Fibroblast of skin of right biceps (primary cell): ENCODE data around the gene GALNT18.

Experiments
- DNase-seq: peaks from one replicate; pipeline ENCODE4 v3.0.0-alpha.2; 2013

The GALNT18 gene

GRCh38 chr11:11253497-11253896 lies 368.3 kb downstream of the GALNT18 start:
- no peak for DNase-seq

DNA sequence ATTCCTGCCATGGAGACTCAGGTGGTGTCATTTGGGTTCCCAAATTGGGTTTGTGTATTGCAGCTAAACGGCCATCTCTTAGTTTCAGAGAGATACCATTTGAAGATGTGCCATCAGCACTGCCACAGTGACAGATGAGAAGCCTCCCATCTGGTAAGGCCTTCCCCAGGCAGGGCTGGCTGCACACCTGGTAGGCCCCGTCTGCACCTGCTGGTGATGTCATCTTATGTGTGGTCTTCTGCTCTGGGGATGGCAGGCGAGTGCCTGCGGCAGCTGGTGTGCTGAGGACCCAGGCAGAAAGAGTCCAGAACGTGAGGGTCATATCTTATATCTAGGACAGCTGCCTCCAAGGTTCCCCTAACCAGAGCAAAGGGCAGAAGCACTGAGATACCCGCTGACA lies 369.4 kb downstream of the GALNT18 start:
- no peak for DNase-seq

DNA sequence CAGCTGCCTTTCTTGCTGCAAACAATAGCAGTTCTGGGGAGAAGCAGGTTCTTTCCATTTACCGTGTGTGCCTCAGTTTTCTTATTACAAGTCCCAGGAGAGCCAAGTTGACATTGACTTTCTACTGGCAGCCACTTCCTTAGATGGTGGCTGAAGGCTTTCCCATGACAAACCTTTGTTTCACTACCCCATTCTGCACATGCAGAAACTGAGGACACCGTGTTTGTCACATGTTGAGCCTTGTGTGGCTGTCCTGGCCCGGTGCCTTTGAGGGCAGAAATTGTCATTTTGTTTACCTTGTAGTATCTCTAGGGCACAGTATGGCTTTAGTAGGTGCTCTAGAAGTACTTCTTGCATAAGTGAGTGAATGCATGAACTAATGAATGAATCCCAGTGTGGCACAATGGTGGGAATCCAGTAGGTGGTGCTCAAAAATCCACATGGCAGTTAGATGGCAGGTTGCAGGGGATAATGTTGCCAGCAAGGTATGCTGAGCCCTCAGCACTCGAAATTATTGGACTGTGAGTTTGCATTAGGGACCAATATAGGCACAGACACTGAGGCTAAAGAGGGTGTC lies 370.3 kb downstream of the GALNT18 start:
- no peak for DNase-seq

DNA sequence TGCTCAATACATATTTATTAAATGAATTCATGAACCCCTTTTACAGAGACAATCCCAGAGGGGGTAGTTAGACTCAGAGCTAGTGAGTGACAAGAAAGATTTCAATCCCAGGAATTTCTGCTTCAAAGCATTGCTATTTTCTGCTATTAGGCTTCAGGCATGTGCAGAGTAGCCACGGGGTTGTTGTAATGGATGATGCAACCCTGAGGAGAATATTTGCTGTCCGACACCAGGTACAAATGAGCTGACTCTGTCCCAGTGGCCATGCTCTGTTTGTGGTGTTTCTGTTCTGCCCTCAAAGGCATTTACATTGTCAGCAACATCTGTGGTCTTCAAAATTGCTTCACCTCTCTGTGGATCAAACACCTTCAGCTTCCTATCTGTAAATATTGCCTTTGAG lies 371.3 kb downstream of the GALNT18 start:
- peak; percentile 14 for DNase-seq

GRCh38 chr11:11247576-11247975 lies 374.2 kb downstream of the GALNT18 start:
- no peak for DNase-seq

GRCh38 chr11:11247086-11247485 lies 374.7 kb downstream of the GALNT18 start:
- no peak for DNase-seq

DNA sequence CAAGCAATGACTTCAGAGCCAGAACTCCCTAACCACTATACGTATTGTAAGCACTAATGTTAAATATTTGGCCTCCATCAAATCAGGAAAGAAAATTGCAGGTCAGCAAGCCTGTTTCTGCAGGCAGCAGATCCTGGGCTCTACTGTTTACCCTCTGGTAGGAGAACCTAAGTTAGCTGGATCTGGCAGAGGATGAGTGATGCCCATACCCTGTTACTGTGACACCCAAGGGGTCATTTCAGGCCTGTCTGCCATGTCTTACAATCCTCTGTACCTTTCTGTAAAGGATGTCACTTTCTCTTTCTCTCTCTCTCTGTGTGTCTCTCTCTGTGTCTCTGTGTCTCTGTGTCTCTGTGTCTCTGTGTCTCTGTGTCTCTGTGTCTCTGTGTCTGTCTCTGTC lies 375.6 kb downstream of the GALNT18 start:
- DNase-seq = no peak

- DNase-seq = no peak
Measured at GRCh38 chr11:11245453-11245852, 376.4 kb downstream of the GALNT18 start.

GRCh38 chr11:11244470-11245080 lies 377.2 kb downstream of the GALNT18 start:
- DNase-seq = no peak

GRCh38 chr11:11243590-11244469 lies 378.0 kb downstream of the GALNT18 start:
- peak; percentile 15 for DNase-seq

DNA sequence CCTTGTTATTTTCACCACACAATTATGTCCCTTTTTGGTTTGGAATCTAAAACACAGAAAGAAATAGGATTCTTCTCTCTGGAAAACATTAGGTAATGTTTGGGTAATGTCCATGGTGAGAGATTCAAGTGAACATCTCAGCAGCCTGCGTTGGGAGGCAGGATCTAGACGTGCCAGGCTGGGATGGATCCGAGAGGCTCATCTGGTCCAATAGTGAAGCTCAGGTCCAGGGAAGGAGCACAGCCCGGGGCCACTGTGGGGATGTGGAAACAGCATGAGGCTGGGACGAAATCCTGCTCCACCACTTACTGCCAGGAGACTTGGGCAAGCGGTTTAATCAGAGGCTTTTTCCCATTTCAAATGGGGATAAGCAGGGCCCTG lies 378.6 kb downstream of the GALNT18 start:
- DNase-seq = no peak

DNA sequence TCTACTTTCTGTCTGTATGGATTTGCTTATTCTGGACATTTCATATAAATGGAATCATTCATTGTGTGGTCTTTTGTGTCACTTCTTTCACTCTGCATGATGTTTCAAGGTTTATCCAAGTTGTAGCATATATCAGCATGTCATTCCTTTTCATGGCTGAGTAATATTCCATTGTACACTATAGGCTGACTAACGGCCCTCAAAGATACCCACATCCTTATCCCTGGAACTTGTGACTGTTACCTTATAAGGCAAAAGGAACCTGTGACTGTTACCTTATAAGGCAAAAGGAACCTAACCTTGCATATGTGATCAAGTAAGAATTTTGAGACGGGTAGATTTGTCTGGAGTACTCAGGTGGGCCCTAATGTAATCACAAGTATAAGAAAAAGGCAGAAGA lies 380.5 kb downstream of the GALNT18 start:
- no peak for DNase-seq

GRCh38 chr11:11239959-11240358 lies 381.8 kb downstream of the GALNT18 start:
- no peak for DNase-seq

DNA sequence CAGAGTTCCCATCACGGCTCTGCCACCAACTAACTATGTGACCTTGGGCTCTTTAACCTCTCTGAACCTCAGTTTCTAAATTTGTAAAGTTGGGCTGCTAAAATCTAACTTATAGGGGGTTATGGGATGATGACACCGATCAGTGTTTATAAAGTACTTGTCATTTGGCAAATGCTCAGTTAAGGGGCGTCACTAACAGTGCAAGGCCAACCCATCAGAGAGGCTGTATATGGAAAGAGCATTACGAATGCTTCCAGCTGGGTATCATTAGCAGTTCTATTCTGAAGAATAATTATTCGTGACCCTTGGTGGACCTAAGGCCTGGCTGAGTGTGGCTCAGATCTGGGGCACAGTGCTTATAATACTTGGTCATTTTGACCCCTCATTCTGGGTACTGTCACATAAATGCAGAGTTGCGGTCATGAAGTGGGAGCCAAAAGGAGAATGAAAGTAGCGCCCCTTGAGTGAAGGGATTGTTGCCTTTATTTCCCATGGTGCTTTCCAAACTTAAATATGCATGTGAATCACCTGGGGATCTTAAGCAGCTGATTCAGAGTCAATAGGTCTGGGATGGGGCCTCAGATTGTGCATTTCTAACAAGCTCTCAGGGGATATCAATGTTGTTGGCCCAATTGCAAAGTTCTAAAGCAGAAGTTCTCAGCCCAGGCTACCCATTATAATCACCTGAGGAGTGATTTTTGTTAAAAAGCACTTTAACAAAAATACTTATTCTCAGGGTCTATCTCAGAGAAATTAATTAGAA lies 384.6 kb downstream of the GALNT18 start:
- no peak for DNase-seq

- no peak for DNase-seq
Measured at GRCh38 chr11:11236498-11237059, 385.2 kb downstream of the GALNT18 start.

DNA sequence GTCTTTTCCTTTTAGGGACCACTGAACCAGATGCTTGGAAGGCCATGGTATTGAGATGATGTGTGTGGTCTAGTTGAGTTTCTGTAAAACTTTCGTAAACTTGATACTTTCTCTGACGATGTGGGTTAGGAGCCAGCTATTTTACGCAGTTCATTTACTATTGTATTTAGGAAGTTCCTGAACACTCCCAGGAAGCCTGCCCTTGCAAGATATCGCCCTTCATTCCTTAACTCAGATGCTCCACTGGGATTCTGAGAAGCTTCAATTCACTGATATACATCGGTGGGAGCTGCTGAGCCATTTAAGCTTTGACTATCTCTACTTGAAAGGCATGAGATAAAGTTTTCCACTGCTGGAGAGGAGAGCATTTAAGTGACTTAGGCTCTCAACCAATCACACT lies 390.0 kb downstream of the GALNT18 start:
- DNase-seq = no peak

DNA sequence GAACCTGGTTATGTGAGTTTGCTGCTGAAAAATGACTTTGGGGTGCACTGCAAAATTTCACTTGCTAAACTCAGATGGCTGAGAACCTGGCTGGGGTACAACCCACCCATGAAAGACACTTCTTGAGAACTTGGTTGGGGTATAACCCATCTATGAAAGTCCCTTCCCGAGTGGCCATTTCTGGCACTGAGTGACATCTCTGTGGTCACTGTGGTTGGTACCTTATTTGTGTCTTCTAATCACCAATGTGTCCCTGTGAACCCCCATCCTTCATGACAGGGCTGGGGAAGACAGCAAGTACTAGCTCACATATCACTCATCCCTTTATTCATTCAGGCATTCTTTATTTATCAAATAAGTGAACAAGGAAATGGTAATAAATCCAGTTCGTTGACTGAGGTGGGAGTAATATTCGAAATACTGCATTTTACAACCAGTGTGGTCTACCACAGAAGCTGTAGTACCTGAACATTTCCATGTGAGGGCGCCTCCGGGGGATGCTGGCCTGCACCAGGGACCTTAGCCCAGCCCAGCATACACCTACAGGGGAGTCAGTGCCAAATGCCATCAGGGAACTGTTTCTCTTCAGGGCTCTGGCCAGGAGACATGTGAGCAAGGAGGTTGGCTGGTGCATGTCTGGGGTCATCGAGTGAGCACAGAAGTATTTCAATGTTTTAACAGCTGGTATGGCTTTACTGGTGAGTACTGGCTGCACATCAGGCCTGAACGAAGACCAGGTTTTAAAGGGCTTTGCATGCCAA lies 390.8 kb downstream of the GALNT18 start:
- DNase-seq = no peak

GRCh38 chr11:11230087-11230486 lies 391.7 kb downstream of the GALNT18 start:
- DNase-seq = no peak

GRCh38 chr11:11229647-11230046 lies 392.2 kb downstream of the GALNT18 start:
- no peak for DNase-seq

- DNase-seq = no peak
Measured at GRCh38 chr11:11227296-11228085, 394.3 kb downstream of the GALNT18 start.
